Testis (tissue), 3 donors: Measurements from ENCODE around the gene BCKDK. TPM values are rescaled to one million over a fixed set of nuclear protein-coding genes. Genes with fewer than 3 reads are reported as not detected.

Experiments
- DNase-seq: peaks from one replicate; pipeline ENCODE4 v3.0.0-alpha.2; 2019
- H3K27ac ChIP-seq, 2 donors: fragments of 200-600 bp; sonication (generic); one replicate each; pipeline ENCODE4 v1.5.1; 2019
- H3K27me3 ChIP-seq: fragments of 200-600 bp; sonication (generic); one replicate; pipeline ENCODE4 v1.5.1; 2019
- H3K36me3 ChIP-seq: fragments of 200-600 bp; sonication (generic); one replicate; pipeline ENCODE4 v1.5.1; 2017; ENCODE audit warnings: low read depth; ENCODE audit errors: missing control alignments
- H3K4me1 ChIP-seq: fragments of 200-600 bp; sonication (generic); one replicate; pipeline ENCODE4 v1.5.1; 2019
- H3K4me3 ChIP-seq, 2 donors: fragments of 200-600 bp; sonication (generic); one replicate each; pipeline ENCODE4 v1.5.1; 2017 to 2019
- H3K9me3 ChIP-seq: fragments of 200-600 bp; sonication (generic); one replicate; pipeline ENCODE4 v1.5.1; 2017
- CTCF ChIP-seq, 3 experiments: fragments of 450-650 bp in 2 of 3; fragments of 200-600 bp in 1 of 3; sonication (generic) in 1 of 3; IDR thresholded peaks; one replicate each; pipeline ENCODE4 v1.5.1; 2016 to 2019; ENCODE audit warnings: antibody characterized with exemption in 3 of 3, mild to moderate bottlenecking in 2 of 3, moderate library complexity in 1 of 3
- POLR2A ChIP-seq: fragments of 450-650 bp; IDR thresholded peaks from one replicate; pipeline ENCODE4 v1.6.1; 2017; ENCODE audit warnings: antibody characterized with exemption, mild to moderate bottlenecking, moderate library complexity
- WGBS, 2 donors: methylation state at CpG; one replicate each; pipeline ENCODE4 v1.1.5; 2018; 5-methylcytosine and 5-hydroxymethylcytosine counted together
- intact Hi-C: fragments of 100-400 bp; cut with DNase I; formaldehyde crosslinking; loops from one replicate; pipeline ENCODE4 v1.15.1; 2023; ENCODE audit warnings: low total_unique reads
- polyA plus RNA-seq: library from polyadenylated mRNA; stranded (reverse); fragments of 350-450 nt; fragmentation: Illumina TruSeq; extraction: RNeasy Lipid Tissue Mini Kit (QIAGEN cat#74804); gene quantifications from one replicate; pipeline ENCODE4 v1.2.3, GENCODE V29; 2014; ENCODE audit warnings: low read depth, low replicate concordance; ENCODE audit not compliant: insufficient read depth
- total RNA-seq, 2 donors: library from RNA; depleted of rRNA; stranded (reverse); fragments of >200 nt; gene quantifications; one replicate each; pipeline ENCODE4 v1.2.3, GENCODE V29; 2016

Gene BCKDK
- total and polyA plus RNA-seq, 3 donors from 2014 or later = 34.5 to 69.1 (median 68.8) TPM

GRCh38 chr16:31063843-31064611, 44.2 kb upstream of the BCKDK start:
- 73 to 83% methylated on average over 34 to 56 of the region's 56 CpGs for WGBS, 2 donors
- DNase-seq = peak; percentile 25
- H3K27ac ChIP-seq = no peak overlapping the region
- peak overlapping the region; percentile 15 to 58 for H3K4me3 ChIP-seq
- H3K27me3 ChIP-seq = no peaks in the 10 kb centered on the region
- no peaks in the 10 kb centered on the region for H3K9me3 ChIP-seq
- no peaks in the 10 kb centered on the region for H3K36me3 ChIP-seq
- intact Hi-C loops = no loop called here
- H3K4me1 ChIP-seq = peaks cover 8% of the 10 kb centered on the region
- TF ChIP-seq POLR2A (no peak), CTCF (IDR thresholded peaks at IDR 0.05) (no peak)

GRCh38 chr16:31064882-31065461, 43.2 kb upstream of the BCKDK start:
- Histone ChIP-seq H3K9me3 (no peaks in the 10 kb centered on the region), H3K4me3 (no peak overlapping the region), H3K36me3 (no peaks in the 10 kb centered on the region), H3K27ac (peak overlapping the region in 1 of 2 donors; percentile 67), H3K4me1 (peaks cover 8% of the 10 kb centered on the region), H3K27me3 (no peaks in the 10 kb centered on the region)
- no peak for TF ChIP-seq POLR2A
- TF ChIP-seq CTCF (IDR thresholded peaks at IDR 0.05) = no peak
- WGBS, 2 donors = 31 to 51% methylated on average over 3 to 4 of the region's 4 CpGs
- intact Hi-C loops = no loop called here
- peak; percentile 61 for DNase-seq

GRCh38 chr16:31067342-31067741, 40.8 kb upstream of the BCKDK start:
- DNase-seq = no peak
- 86 to 96% methylated on average over 3 of the region's 3 CpGs for whole genome bisulfite sequencing, 2 donors
- peaks cover 17% of the 10 kb centered on the region for H3K4me1 ChIP-seq
- no peak for TF ChIP-seq CTCF (IDR thresholded peaks at IDR 0.05)
- TF ChIP-seq POLR2A = no peak
- no peaks in the 10 kb centered on the region for H3K9me3 ChIP-seq
- no peaks in the 10 kb centered on the region for H3K36me3 ChIP-seq
- no peaks in the 10 kb centered on the region for H3K27me3 ChIP-seq
- H3K27ac ChIP-seq = no peak overlapping the region
- no peak overlapping the region for H3K4me3 ChIP-seq
- intact Hi-C loops = no loop called here

- Histone ChIP-seq H3K27ac (no peak overlapping the region), H3K4me3 (peak overlapping the region in 1 of 2 donors; percentile 98), H3K9me3 (no peaks in the 10 kb centered on the region), H3K4me1 (peaks cover 16% of the 10 kb centered on the region), H3K36me3 (no peaks in the 10 kb centered on the region), H3K27me3 (no peaks in the 10 kb centered on the region)
- intact Hi-C loops = no loop called here
- 36 to 50% methylated on average over 4 of the region's 4 CpGs for WGBS, 2 donors
- DNase-seq = no peak
- TF ChIP-seq POLR2A = no peak
- TF ChIP-seq CTCF (IDR thresholded peaks at IDR 0.05) = no peak
These were observed 36.3 kb upstream of the BCKDK start for GRCh38 chr16:31071861-31072260.
